Muscle layer of colon (tissue), 2 donors: ENCODE results near the gene TSPAN1.

Experiments used
- H3K27ac ChIP-seq: one replicate; pipeline ENCODE4 v1.7.0; 2013; ENCODE audit warnings: low read depth, mild to moderate bottlenecking, low read length, moderate library complexity
- H3K27me3 ChIP-seq, 2 donors: one replicate each; pipeline ENCODE4 v1.7.0; 2013; ENCODE audit warnings: low read length in 2 of 2, mild to moderate bottlenecking in 2 of 2; ENCODE audit not compliant: insufficient read depth in 2 of 2, control insufficient read depth in 1 of 2
- H3K36me3 ChIP-seq: one replicate; pipeline ENCODE4 v1.7.0; 2013; ENCODE audit warnings: mild to moderate bottlenecking, low read length; ENCODE audit not compliant: insufficient read depth
- H3K4me1 ChIP-seq: one replicate; pipeline ENCODE4 v1.7.0; 2013; ENCODE audit warnings: mild to moderate bottlenecking, low read length; ENCODE audit not compliant: insufficient read depth
- H3K4me3 ChIP-seq, 2 donors: one replicate each; pipeline ENCODE4 v1.7.0; 2013; ENCODE audit warnings: low read length in 2 of 2, low read depth in 1 of 2, mild to moderate bottlenecking in 1 of 2, moderate library complexity in 1 of 2
- H3K9ac ChIP-seq: one replicate; pipeline ENCODE4 v1.7.0; 2013; ENCODE audit warnings: low read length
- H3K9me3 ChIP-seq: one replicate; pipeline ENCODE4 v1.7.0; 2013; ENCODE audit warnings: mild to moderate bottlenecking, low read length
- donor health status: abdominal sarcoma.
- donor health status: Adenocarcinoma of cecum.

TSPAN1 gene

DNA sequence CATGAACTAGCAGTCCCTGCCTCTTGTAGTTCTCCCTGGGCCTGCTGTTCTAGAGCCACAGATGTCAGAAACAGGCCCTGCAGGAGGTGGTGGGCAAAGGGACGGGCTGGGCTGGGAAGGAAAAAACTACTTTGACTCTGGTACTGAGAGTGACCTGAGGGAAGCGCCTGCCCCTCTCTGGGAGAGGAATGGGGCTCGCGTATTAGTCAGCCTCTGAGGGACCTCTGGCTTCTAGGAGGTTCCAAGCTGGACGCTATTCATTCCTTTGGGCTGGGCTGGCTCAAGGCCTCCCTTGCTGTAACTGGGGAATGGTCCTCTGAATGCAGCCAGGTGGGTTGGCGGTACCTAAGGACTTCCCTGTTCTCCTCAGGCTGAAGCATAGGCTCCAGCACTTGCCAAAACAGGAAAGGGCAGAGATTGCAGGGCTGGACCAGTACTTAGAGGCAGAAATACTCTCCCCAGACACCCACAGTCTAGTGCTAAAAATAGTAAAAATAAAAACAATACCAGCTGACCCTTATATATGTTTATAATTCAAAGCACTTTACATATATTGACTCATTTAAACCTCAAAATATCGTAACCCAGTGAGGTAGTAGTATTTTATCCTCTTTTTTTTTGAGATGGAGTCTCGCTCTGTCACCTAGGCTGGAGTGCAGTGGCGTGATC lies 16.3 kb downstream of the TSPAN1 start:
- Histone ChIP-seq H3K4me1 (no peaks in the 10 kb centered on the region), H3K27ac (no peak overlapping the region), H3K27me3 (no peaks in the 10 kb centered on the region), H3K4me3 (no peak overlapping the region), H3K9me3 (no peaks in the 10 kb centered on the region), H3K36me3 (peaks cover 58% of the 10 kb centered on the region), H3K9ac (no peak overlapping the region)

DNA sequence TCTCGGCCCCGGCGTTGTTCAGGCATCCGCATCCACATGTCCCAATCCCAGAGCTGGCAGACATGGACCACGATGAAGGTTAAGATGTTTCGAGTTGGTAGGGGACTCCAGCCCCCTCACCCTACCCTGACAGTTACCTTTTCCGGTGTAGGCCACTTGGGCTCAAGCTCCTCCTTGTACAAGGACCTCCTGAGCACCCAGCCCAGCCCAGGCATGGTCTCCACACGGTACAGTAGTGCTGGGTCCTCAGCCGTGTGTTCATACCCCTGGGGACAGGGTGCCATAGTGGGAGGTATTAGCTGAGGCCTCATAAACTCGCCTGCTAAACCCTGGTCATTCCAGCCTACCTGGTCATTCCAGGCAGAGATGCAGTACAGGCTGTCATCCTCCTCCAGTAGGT lies 17.3 kb downstream of the TSPAN1 start:
- Histone ChIP-seq H3K4me1 (peaks cover 7% of the 10 kb centered on the region), H3K27me3 (no peaks in the 10 kb centered on the region), H3K9ac (no peak overlapping the region), H3K4me3 (no peak overlapping the region), H3K9me3 (no peaks in the 10 kb centered on the region), H3K27ac (no peak overlapping the region), H3K36me3 (peaks cover 65% of the 10 kb centered on the region)

GRCh38 chr1:46193285-46193684 lies 18.4 kb downstream of the TSPAN1 start:
- Histone ChIP-seq H3K27ac (no peak overlapping the region), H3K27me3 (no peaks in the 10 kb centered on the region), H3K4me3 (no peak overlapping the region), H3K36me3 (peaks cover 65% of the 10 kb centered on the region), H3K9me3 (no peaks in the 10 kb centered on the region), H3K9ac (no peak overlapping the region), H3K4me1 (peaks cover 15% of the 10 kb centered on the region)

DNA sequence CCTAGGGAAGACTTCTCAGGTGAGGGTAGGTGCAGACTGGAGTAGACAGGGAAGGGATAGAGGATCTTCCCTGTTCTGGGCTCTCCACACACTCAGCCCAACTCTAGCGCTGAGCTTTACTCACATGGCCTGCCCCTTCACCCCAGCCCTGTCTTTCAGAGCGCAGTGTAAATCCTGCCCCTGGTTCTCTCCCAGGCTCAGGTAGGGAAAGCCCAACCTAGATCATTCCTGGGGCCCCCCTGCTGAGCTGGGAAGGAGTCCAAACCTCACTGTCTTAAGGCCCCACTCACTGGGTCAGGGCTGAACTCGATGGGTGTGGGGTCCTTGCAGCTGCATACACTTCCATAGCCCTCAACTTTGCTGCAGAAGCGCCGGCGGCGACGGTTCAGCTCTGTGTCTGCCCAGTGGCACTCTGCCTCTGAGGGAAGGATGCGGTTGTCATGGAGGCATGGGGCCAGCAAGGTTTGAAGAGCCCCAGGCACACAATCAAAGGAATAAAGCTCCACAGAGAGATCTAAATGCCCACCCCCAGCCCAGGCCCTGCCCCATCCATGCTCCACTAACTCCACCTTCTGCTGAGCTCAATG lies 19.2 kb downstream of the TSPAN1 start:
- H3K9me3 ChIP-seq: no peaks in the 10 kb centered on the region
- H3K27me3 ChIP-seq: no peaks in the 10 kb centered on the region
- H3K9ac ChIP-seq: no peak overlapping the region
- no peak overlapping the region for H3K4me3 ChIP-seq
- H3K4me1 ChIP-seq: peaks cover 20% of the 10 kb centered on the region
- peaks cover 65% of the 10 kb centered on the region for H3K36me3 ChIP-seq
- H3K27ac ChIP-seq: no peak overlapping the region

DNA sequence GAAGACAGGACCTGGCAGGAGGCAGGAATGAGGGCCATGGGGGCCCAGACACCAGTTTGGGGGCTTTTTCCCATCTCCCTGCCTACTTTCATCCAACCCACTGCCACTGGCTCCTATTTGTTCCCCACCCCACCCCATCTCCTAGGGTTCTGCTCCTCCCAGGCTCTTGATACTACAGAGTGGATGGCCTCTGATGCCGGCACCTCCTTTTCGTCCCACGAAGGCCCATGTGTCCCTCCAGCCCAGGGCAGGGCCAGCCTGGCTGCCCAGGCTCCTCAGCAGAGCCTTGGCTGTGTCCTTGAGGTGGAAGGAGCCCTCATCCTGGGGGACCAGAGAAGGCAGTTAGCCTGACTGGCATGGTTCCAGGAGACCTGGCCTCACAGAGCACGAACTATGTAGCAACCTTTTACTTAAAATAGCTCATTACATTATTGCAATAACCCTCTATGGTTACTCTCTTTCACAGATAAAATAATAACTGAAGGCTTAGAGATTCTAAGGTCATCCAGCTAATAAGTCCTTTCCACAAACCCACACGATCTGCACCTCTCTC lies 19.8 kb downstream of the TSPAN1 start:
- H3K27ac ChIP-seq: no peak overlapping the region
- H3K36me3 ChIP-seq: peaks cover 60% of the 10 kb centered on the region
- no peak overlapping the region for H3K4me3 ChIP-seq
- H3K4me1 ChIP-seq: peaks cover 21% of the 10 kb centered on the region
- no peak overlapping the region for H3K9ac ChIP-seq
- no peaks in the 10 kb centered on the region for H3K27me3 ChIP-seq
- H3K9me3 ChIP-seq: no peaks in the 10 kb centered on the region

- Histone ChIP-seq H3K9me3 (no peaks in the 10 kb centered on the region), H3K9ac (no peak overlapping the region), H3K4me3 (no peak overlapping the region), H3K27me3 (no peaks in the 10 kb centered on the region), H3K4me1 (peaks cover 21% of the 10 kb centered on the region), H3K36me3 (peaks cover 50% of the 10 kb centered on the region), H3K27ac (no peak overlapping the region)
Observed at GRCh38 chr1:46196609-46197008, 21.7 kb downstream of the TSPAN1 start.

DNA sequence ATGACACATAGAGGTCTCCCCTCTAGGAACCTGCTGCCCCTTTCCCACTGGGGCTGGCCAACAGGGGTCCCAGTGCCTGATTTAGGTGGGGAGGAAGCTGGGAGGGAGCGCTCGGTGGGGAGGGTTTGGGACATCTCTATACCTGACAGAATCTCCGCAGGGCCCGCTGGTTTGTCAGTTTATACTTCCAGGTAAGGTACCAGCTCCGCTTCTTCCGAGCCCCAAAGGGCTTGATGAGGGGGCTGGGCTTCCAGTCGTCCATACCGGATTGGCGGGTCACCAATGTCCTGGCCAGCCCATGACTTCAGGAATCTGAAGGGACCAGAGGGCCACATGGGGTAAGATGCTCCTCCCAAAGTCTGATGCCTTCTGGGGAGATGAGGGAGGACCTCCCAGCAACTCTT lies 22.7 kb downstream of the TSPAN1 start:
- Histone ChIP-seq H3K4me3 (peak overlapping the region; percentile 93 to 99), H3K9ac (peak overlapping the region; percentile 92), H3K27me3 (no peaks in the 10 kb centered on the region), H3K4me1 (peaks cover 25% of the 10 kb centered on the region), H3K9me3 (no peaks in the 10 kb centered on the region), H3K36me3 (peaks cover 42% of the 10 kb centered on the region), H3K27ac (peak overlapping the region; percentile 42)

DNA sequence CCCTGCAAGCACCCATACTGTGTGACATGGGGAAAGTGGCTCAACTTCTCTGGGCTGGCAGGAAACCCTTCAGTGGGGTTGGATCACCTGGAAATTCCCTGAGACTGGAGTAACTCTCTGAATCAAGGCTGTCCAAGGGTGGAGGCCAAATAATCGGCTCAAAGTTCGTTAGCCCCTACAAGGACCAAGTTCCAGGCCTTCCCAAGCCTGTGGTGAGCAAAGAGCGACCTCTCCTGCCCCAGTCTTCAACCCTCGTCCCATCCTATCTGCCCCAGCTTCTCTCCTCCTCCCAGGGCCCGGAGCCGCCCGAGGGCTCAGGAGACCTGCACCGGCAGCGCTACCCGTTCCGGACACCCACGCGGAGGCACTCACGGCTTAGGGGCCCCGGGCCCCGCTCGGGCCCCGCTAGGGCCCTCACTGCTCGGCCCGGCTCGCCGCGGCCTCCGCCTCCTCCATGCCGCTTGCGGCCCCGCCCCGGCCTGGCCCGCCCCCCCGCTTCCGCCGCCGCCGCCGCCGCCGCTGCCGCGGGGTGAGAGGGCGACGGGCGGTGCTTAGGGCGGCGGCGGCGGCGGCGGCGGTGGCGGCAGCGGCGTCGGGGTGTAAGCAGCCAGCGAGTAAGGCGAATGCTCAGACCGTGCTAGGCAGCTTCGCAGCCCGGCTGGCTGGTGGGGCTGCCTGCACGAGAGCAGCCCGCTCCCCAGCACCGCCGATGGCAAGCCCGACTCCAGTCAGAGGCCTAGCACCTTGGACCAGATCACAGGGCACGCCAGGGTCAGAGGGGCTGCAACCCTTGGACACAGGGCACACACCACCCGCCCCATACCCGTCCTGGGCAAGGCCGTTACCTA lies 23.3 kb downstream of the TSPAN1 start, which contains the start of gene POMGNT1:
TSS of gene POMGNT1 (minus strand) at position 471 of the 848 bp plus-strand sequence. CDS start 613 bp downstream, outside the sequence.
- Histone ChIP-seq H3K36me3 (peaks cover 36% of the 10 kb centered on the region), H3K27ac (peak within 1 kb of the TSS; percentile 85), H3K9ac (peak within 1 kb of the TSS; percentile 92), H3K9me3 (no peaks in the 10 kb centered on the region), H3K4me3 (peak within 1 kb of the TSS; percentile 93 to 99), H3K4me1 (peaks cover 26% of the 10 kb centered on the region), H3K27me3 (no peaks in the 10 kb centered on the region)

DNA sequence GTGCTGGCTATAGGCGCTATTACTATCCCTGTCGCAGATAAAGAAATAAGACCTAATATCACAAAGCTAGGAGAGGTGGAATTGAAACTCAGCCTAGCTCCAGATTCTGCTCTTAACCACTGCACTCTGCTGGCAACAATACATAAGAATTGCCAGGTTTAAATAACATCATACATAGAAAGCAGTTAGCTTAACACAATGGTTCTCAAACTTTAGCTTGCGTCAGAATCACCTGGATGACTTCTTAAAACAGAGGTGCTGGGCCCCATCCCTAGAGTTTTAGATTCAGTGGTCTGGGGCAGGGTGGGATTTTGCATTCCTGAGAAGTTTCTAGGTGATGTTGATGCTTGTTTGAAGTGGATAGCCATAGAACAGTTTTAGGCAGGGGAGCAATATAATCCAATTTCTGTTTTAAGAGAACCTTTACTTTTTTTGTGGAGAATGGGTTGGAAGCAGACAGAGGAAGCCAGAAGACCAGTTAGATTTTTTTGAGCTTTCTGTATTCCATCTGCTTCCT lies 24.4 kb downstream of the TSPAN1 start:
- H3K9me3 ChIP-seq: no peaks in the 10 kb centered on the region
- peak overlapping the region in 1 of 2 donors; percentile 84 for H3K4me3 ChIP-seq
- H3K9ac ChIP-seq: no peak overlapping the region
- H3K27ac ChIP-seq: no peak overlapping the region
- H3K4me1 ChIP-seq: peaks cover 30% of the 10 kb centered on the region
- peaks cover 26% of the 10 kb centered on the region for H3K36me3 ChIP-seq
- H3K27me3 ChIP-seq: no peaks in the 10 kb centered on the region

- Histone ChIP-seq H3K27ac (peak overlapping the region; percentile 86), H3K4me3 (peak overlapping the region; percentile 92), H3K27me3 (no peaks in the 10 kb centered on the region), H3K9me3 (no peaks in the 10 kb centered on the region), H3K4me1 (peaks cover 33% of the 10 kb centered on the region), H3K9ac (peak overlapping the region; percentile 93), H3K36me3 (no peaks in the 10 kb centered on the region)
Observed at GRCh38 chr1:46203738-46204405, 29.0 kb downstream of the TSPAN1 start.

DNA sequence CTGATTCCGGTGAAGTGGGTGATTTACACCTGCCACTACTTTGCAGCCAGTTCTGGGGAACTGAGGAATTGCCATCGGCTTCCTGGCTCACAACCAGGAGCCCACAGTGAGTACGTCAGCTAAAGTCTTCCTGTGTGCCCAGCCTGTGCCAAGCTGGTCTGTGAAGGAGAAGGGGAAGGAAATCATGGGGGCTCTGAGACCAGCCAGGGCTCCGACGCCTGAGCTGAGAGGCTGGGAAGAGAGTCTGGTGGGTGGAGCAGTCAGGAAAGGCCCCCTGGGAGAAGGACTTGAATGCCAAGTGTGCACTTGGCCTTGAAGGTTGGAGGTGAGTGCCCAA lies 29.5 kb downstream of the TSPAN1 start:
- no peaks in the 10 kb centered on the region for H3K36me3 ChIP-seq
- H3K27me3 ChIP-seq: no peaks in the 10 kb centered on the region
- peak overlapping the region; percentile 92 for H3K4me3 ChIP-seq
- H3K27ac ChIP-seq: peak overlapping the region; percentile 86
- H3K4me1 ChIP-seq: peaks cover 30% of the 10 kb centered on the region
- no peaks in the 10 kb centered on the region for H3K9me3 ChIP-seq
- H3K9ac ChIP-seq: peak overlapping the region; percentile 93
